Lower leg skin (tissue), 4 donors: ENCODE results near the gene TBC1D22A. TPM values are rescaled to one million over a fixed set of nuclear protein-coding genes. Genes with fewer than 3 reads are reported as not detected.
A peak's percentile ranks its signal among the peaks of the same experiment; 100 is the strongest.

Experiments used
- DNase-seq, 2 donors: peaks; one replicate each; pipeline ENCODE4 v3.0.0-alpha.2; 2019; ENCODE audit warnings: low spot score in 2 of 2
- H3K4me3 ChIP-seq: fragments of 200-600 bp; sonication (generic); 2 replicates; pipeline ENCODE4 v1.5.1; 2017; ENCODE audit warnings: mild to moderate bottlenecking, low read depth; ENCODE audit not compliant: poor library complexity, severe bottlenecking
- CTCF ChIP-seq, 3 donors: fragments of 450-650 bp; IDR thresholded peaks; one replicate each; pipeline ENCODE4 v1.5.1; 2016; ENCODE audit warnings: antibody characterized with exemption in 3 of 3, mild to moderate bottlenecking in 3 of 3, moderate library complexity in 2 of 3
- POLR2A ChIP-seq, 2 donors: fragments of 450-650 bp; IDR thresholded peaks; one replicate each; pipeline ENCODE4 v1.6.1; 2016 to 2017; ENCODE audit warnings: antibody characterized with exemption in 2 of 2, mild to moderate bottlenecking in 1 of 2, moderate library complexity in 1 of 2
- WGBS, 2 donors: methylation state at CpG; one replicate each; pipeline ENCODE4 v1.1.5; 2018; 5-methylcytosine and 5-hydroxymethylcytosine counted together
- intact Hi-C: fragments of 100-400 bp; cut with DNase I; formaldehyde crosslinking; loops from one replicate; pipeline ENCODE4 v1.15.0; 2023; ENCODE audit warnings: low total_unique reads
- total RNA-seq, 4 donors: library from RNA; depleted of rRNA; stranded (reverse); fragments of >200 nt; gene quantifications; one replicate each; pipeline ENCODE4 v1.1.0, GENCODE V29; 2016

The TBC1D22A gene
- total RNA-seq, 4 donors from 2014 or later: 21.8 to 32.3 (median 31.6) TPM

- 21 to 29% methylated on average over 17 of the region's 17 CpGs for WGBS, 2 donors
- intact Hi-C loops: no loop called here
- TF ChIP-seq CTCF (IDR thresholded peaks at IDR 0.05) (no peak), POLR2A (IDR thresholded peaks at IDR 0.05) (no peak)
- DNase-seq: peak in 1 of 2 donors; percentile 83
- H3K4me3 ChIP-seq: no peak overlapping the region
These were observed 83.1 kb downstream of the TBC1D22A start for GRCh38 chr22:46845296-46846149.

DNA sequence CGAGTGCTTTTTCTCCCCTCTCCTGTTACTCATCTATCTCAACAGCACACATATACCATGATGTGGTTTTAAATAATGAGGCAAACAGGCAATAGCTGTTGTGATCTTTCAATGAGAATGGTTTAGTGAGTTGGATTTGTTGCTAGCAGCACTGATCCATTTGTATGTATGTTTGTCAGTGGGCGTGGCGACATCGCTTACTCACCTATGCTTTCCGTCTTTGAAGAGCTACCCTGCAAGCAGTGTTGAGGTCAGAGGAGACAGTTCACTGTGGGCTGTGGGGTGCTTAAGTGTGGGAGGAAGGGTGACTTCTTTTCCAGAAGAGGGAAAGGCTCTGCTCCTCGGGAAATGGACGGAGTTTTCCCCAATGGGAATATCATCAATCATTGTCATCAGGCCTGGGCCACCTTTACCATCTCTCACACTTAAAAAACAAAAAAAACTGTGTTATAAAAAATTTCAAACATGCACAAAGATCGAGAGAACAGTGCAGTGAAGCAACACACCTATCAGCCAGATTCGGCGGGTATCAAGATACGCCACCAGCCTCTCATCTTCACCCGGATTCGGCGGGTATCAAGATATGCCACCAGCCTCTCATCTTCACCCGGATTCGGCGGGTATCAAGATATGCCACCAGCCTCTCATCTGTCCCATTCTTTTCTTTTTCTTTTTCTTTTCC lies 83.8 kb downstream of the TBC1D22A start:
- intact Hi-C loops: no loop called here
- TF ChIP-seq POLR2A (IDR thresholded peaks at IDR 0.05): no peak
- no peak for TF ChIP-seq CTCF (IDR thresholded peaks at IDR 0.05)
- H3K4me3 ChIP-seq: no peak overlapping the region
- DNase-seq: peak in 1 of 2 donors; percentile 81
- 75% methylated on average over 17 of the region's 17 CpGs for WGBS, 2 donors

DNA sequence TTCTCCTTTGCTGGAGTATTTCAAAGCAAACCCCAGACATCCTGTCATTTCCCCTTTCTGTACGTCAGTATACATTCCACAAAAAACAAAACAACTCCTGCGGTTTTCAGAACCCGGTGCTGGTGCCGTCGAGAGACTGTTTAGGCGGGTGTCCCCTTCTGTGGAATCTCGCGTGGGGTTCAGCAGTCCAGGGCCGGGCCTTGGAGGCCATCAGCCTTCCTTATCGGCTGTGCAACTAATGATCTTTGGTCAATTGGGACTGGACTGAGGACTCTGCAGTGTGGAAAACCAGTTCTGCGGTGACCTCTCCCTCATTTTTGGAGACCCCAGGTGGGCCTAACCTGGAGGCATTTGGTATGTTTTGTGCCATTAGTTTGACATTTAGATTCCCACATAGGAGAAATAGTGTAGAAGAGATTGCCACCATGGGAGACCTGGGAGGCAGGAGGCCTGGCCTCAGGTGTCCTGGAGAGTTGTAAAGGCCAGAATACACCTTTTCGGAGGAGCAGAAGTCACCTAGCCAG lies 84.4 kb downstream of the TBC1D22A start:
- peak in 1 of 2 donors; percentile 48 for DNase-seq
- TF ChIP-seq POLR2A (IDR thresholded peaks at IDR 0.05) (no peak), CTCF (IDR thresholded peaks at IDR 0.05) (no peak)

GRCh38 chr22:46848197-46848596 lies 85.7 kb downstream of the TBC1D22A start:
- intact Hi-C loops: no loop called here
- DNase-seq: peak in 1 of 2 donors; percentile 31
- TF ChIP-seq CTCF (IDR thresholded peaks at IDR 0.05) (no peak), POLR2A (IDR thresholded peaks at IDR 0.05) (no peak)
- WGBS, 2 donors: 93 to 94% methylated on average over 11 of the region's 11 CpGs
- H3K4me3 ChIP-seq: no peak overlapping the region

More for the DNA sequence above, 84.4 kb downstream of the TBC1D22A start:
- H3K4me3 ChIP-seq: no peak overlapping the region
- WGBS, 2 donors: 89 to 94% methylated on average over 12 of the region's 12 CpGs
- intact Hi-C loops: no loop called here

DNA sequence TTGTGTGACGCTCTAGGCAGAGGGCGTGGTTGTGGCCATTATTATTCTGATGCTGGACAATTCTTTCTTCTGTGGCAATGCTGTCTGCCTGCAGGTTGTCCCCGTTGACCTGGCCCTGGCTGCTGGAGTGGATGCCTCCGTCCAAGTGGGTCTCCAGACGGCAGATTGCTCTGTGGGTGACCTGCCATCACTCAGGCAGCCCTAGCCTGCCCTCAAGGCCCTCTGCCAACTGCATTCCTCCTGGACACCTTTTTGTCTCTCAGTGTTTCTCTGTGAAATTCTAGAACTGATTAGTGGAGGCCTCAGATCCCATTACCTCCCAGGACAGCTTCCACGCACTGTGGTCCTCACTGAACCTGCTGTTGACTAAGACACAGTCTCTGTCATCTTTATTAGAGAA lies 86.7 kb downstream of the TBC1D22A start:
- 95 to 96% methylated on average over 6 of the region's 6 CpGs for WGBS, 2 donors

More for the DNA sequence above, 86.7 kb downstream of the TBC1D22A start:
- no peak overlapping the region for H3K4me3 ChIP-seq
- TF ChIP-seq POLR2A (IDR thresholded peaks at IDR 0.05): no peak
- TF ChIP-seq CTCF (IDR thresholded peaks at IDR 0.05): no peak
- intact Hi-C loops: no loop called here
- DNase-seq: peak in 1 of 2 donors; percentile 82
